Stomach (tissue), 9 donors: ENCODE measurements around the gene CCDC88C. TPM values are rescaled to one million over a fixed set of nuclear protein-coding genes. Genes with fewer than 3 reads are reported as not detected.

ENCODE experiments used
- DNase-seq, 2 donors: peaks; one replicate each; pipeline versions ENCODE4 v3.0.0 to v3.0.0-alpha.2; 2013 to 2019
- H3K27ac ChIP-seq, 5 donors: fragments of 200-600 bp in 4 of 5; sonication (generic) in 4 of 5; one replicate each; pipeline ENCODE4 v1.5.1; 2013 to 2019; ENCODE audit warnings: mild to moderate bottlenecking in 1 of 5, moderate library complexity in 1 of 5
- H3K27me3 ChIP-seq, 3 donors: fragments of 200-600 bp; sonication (generic); one replicate each; pipeline ENCODE4 v1.5.1; 2017 to 2019; ENCODE audit warnings: mixed run types in 1 of 3
- H3K36me3 ChIP-seq, 4 donors: fragments of 200-600 bp; sonication (generic); 1 replicate in 3 of 4; 2 replicates in 1 of 4; pipeline ENCODE4 v1.5.1; 2016 to 2019
- H3K4me1 ChIP-seq, 4 donors: fragments of 200-600 bp; sonication (generic); one replicate each; pipeline ENCODE4 v1.5.1; 2016 to 2019
- H3K4me3 ChIP-seq, 4 donors: fragments of 200-600 bp; sonication (generic) in 3 of 4; one replicate each; pipeline ENCODE4 v1.5.1; 2016 to 2019; ENCODE audit warnings: mild to moderate bottlenecking in 1 of 4
- H3K9me3 ChIP-seq, 4 donors: fragments of 200-600 bp; sonication (generic); one replicate each; pipeline ENCODE4 v1.5.1; 2016 to 2019
- EP300 ChIP-seq: sonication (generic); formaldehyde crosslinking; IDR thresholded peaks from one replicate; pipeline ENCODE4 v1.6.1; 2017; ENCODE audit warnings: antibody characterized with exemption
- POLR2A ChIP-seq, 4 donors: fragments of 450-650 bp; IDR thresholded peaks; one replicate each; pipeline ENCODE4 v1.6.1; 2016; ENCODE audit warnings: antibody characterized with exemption in 4 of 4, control low read depth in 2 of 4, mild to moderate bottlenecking in 1 of 4, moderate library complexity in 1 of 4
- POLR2AphosphoS5 ChIP-seq, 3 donors: sonication (generic); formaldehyde crosslinking; IDR thresholded peaks; one replicate each; pipeline ENCODE4 v1.6.1; 2016; ENCODE audit warnings: antibody characterized with exemption in 3 of 3
- WGBS, 5 donors: extraction: QIAGEN DNeasy Blood & Tissue Kit in 3 of 5; methylation state at CpG; one replicate each; pipeline versions ENCODE4 v1.1.5 to v1.1.7; 2013 to 2018; 5-methylcytosine and 5-hydroxymethylcytosine counted together
- intact Hi-C: fragments of 100-400 bp; cut with DNase I; formaldehyde crosslinking; loops from one replicate; pipeline ENCODE4 v1.15.1; 2023; ENCODE audit warnings: low total_unique reads
- polyA plus RNA-seq, 3 donors: library from polyadenylated mRNA; stranded (reverse); fragments of 200-250 nt; gene quantifications; one replicate each; pipeline ENCODE4 v1.2.3, GENCODE V29; 2013
- total RNA-seq, 5 donors: library from RNA; depleted of rRNA; stranded (reverse); fragments of >200 nt; gene quantifications; one replicate each; pipeline versions ENCODE4 v1.1.0 to v1.2.3, GENCODE V29; 2014 to 2016
- TF ChIP-seq, protein P1 (sequence below), 7 experiments: fragments of 450-650 bp in 4 of 7; fragments of 200-600 bp in 3 of 7; sonication (generic) in 3 of 7; IDR thresholded peaks; one replicate each; pipeline ENCODE4 v1.5.1; 2016 to 2019; ENCODE audit warnings: antibody characterized with exemption in 7 of 7, control low read depth in 2 of 7, mild to moderate bottlenecking in 1 of 7
- donor health status: healthy with polysubstance abuse.
- donor health status: Bipolar disorder and iron deficiency.
- donor health status: healthy.

Gene CCDC88C
- total and polyA plus RNA-seq, 8 donors, result 10.5 to 66.9 (median 22.3) TPM

DNA sequence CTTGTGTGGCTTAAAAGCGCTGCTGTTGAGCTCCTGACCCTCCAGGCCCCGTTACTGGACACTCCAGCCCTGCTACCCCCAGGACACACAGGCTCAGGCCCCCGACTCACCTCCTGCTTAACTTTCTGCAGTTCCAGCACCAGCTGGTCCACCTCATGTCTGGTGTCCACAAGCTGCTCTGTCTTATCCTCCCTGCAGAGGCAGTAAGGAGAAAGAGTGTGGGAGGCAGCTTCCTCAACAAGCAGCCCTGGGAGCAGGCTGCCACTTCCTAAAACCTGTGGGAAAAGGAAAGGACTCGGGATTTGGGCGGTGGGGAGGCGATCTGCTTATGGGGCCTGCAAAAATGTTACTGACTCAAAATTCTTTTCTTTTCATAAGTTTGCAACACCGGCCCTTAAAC, 79.2 kb downstream of the CCDC88C start:
- intact Hi-C loops, result no loop called here
- no peaks in the 10 kb centered on the region for H3K9me3 ChIP-seq
- peak in 1 of 2 donors; percentile 51 for DNase-seq
- TF ChIP-seq POLR2AphosphoS5 (IDR thresholded peaks at IDR 0.05) (no peak), POLR2A (IDR thresholded peaks at IDR 0.05) (no peak), EP300 (no peak)
- TF ChIP-seq, protein P1, sequence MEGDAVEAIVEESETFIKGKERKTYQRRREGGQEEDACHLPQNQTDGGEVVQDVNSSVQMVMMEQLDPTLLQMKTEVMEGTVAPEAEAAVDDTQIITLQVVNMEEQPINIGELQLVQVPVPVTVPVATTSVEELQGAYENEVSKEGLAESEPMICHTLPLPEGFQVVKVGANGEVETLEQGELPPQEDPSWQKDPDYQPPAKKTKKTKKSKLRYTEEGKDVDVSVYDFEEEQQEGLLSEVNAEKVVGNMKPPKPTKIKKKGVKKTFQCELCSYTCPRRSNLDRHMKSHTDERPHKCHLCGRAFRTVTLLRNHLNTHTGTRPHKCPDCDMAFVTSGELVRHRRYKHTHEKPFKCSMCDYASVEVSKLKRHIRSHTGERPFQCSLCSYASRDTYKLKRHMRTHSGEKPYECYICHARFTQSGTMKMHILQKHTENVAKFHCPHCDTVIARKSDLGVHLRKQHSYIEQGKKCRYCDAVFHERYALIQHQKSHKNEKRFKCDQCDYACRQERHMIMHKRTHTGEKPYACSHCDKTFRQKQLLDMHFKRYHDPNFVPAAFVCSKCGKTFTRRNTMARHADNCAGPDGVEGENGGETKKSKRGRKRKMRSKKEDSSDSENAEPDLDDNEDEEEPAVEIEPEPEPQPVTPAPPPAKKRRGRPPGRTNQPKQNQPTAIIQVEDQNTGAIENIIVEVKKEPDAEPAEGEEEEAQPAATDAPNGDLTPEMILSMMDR (IDR thresholded peaks at IDR 0.05), result no peak
- H3K36me3 ChIP-seq, result peaks cover 9 to 84% (median 73%) of the 10 kb centered on the region in 4 donors
- no peaks in the 10 kb centered on the region for H3K27me3 ChIP-seq
- H3K27ac ChIP-seq, result no peak overlapping the region
- WGBS, 5 donors, result 86 to 97% (median 91%) methylated on average over 7 of the region's 7 CpGs
- H3K4me3 ChIP-seq, result no peak overlapping the region
- H3K4me1 ChIP-seq, result no peaks in the 10 kb centered on the region

DNA sequence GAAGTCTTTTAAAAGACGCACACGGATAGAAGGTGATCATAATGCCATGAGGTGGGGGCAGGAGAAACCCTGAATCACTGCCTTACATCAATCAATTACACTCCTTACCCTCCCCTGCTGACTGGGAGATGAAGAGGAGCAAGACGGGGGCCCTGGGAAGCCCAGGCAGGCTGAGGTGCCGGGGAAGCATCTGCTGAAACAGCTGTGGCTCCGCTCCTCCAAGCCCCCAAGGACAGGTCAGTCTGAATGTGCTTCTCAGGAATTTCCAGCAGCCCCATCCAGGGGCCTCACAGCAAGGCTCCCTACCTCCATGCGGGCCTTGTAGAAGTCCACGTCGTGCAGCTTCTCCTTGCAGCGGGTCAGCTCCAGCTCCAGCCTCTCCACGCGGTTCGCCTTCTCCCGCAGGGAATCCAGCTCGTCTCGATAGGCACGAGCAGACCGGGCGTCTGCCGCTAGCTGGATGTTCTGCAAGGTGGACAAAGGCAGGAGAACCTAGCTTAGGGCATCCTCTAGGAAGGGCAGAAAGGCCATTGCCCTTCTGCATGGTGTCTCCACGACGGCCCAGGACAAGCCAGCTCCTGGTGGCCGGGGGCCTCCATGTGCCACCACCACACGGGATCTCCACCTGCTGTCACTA, 79.8 kb downstream of the CCDC88C start:
- TF ChIP-seq, protein P1 (IDR thresholded peaks at IDR 0.05), result no peak
- no peak for TF ChIP-seq EP300
- no peak for TF ChIP-seq POLR2A (IDR thresholded peaks at IDR 0.05)
- TF ChIP-seq POLR2AphosphoS5 (IDR thresholded peaks at IDR 0.05), result no peak
- H3K4me3 ChIP-seq, result no peak overlapping the region
- H3K27me3 ChIP-seq, result no peaks in the 10 kb centered on the region
- no peak for DNase-seq
- peaks cover under 1 to 6% (median 2%) of the 10 kb centered on the region in 4 donors for H3K4me1 ChIP-seq
- WGBS, 5 donors, result 91 to 96% (median 95%) methylated on average over 22 to 23 of the region's 23 CpGs
- peaks cover 9 to 84% (median 73%) of the 10 kb centered on the region in 4 donors for H3K36me3 ChIP-seq
- intact Hi-C loops, result no loop called here
- no peak overlapping the region for H3K27ac ChIP-seq
- no peaks in the 10 kb centered on the region for H3K9me3 ChIP-seq

DNA sequence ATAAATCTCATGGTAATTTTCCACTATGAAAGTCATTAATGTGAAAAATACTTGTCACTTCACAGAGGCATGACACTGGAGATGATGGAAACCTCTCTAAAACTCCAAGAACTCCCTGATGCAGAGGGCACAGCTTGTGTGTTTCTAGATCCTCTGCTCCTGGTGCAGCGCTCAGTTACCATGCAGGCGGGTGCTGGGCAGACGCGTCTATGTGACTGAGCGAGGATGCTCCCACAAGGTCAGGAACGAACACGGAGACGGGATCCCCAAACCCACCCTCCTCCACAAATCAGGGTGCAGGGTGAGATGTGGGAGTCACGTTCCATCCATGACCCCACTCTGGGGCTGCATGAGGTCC, 81.5 kb downstream of the CCDC88C start:
- 96 to 98% (median 97%) methylated on average over 9 of the region's 9 CpGs for WGBS, 5 donors
- Histone ChIP-seq H3K36me3 (peaks cover 9 to 67% (median 62%) of the 10 kb centered on the region in 4 donors), H3K4me1 (peaks cover 17 to 23% (median 19%) of the 10 kb centered on the region in 4 donors)

DNA sequence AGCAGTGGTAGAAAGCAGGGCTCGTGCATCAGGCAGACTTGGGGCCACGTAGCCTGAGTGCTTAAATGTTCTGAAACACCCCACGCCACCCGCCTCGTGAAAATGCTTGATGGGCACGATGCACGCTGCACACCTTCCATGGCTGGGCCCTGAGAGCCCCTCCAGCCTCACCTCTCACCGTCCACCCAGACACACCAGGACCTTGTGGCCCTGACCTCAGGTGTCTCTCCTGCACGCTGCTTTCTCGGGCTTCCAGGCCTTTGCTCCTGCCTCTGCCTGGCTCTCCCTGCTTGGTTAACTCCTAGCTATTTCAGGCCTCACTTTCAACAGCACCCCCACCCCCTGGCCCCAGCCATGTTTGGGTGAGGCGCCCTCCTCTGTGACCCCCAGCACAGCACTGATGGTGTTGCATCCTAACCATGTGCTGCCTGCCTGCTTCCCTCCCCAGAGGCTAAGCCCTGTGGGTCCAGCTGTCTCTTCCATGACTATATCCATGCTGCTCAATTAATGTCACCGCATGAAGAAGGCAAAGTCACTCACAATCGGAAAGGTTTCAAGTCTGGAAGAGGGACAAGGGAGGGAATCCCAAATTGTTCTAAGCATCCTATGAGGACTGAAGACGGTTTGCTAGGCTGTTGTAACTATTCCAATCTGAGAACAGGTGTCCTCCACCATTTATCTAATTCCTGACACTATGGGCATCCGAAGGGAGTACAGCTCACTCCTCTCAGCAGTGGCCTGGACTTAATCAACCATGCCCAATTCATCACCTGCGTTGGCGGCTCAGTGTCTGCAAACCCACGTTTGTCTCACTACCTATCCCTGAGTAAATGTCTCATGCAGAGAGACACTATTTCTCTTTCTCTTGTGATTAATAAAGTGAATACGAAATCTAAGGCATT, 82.2 kb downstream of the CCDC88C start:
- Histone ChIP-seq H3K36me3 (peaks cover 9 to 68% (median 61%) of the 10 kb centered on the region in 4 donors), H3K27ac (no peak overlapping the region), H3K4me3 (no peak overlapping the region), H3K4me1 (peaks cover 17 to 25% (median 24%) of the 10 kb centered on the region in 4 donors), H3K9me3 (no peaks in the 10 kb centered on the region), H3K27me3 (no peaks in the 10 kb centered on the region)
- intact Hi-C loops, result no loop called here
- TF ChIP-seq POLR2A (IDR thresholded peaks at IDR 0.05) (no peak), POLR2AphosphoS5 (IDR thresholded peaks at IDR 0.05) (no peak), EP300 (no peak)
- TF ChIP-seq, protein P1 (IDR thresholded peaks at IDR 0.05), result no peak
- DNase-seq, result no peak
- 86 to 92% (median 90%) methylated on average over 19 of the region's 19 CpGs for WGBS, 5 donors

More for the DNA sequence above, 81.5 kb downstream of the CCDC88C start:
- Histone ChIP-seq H3K27ac (no peak overlapping the region), H3K4me3 (no peak overlapping the region), H3K27me3 (no peaks in the 10 kb centered on the region), H3K9me3 (no peaks in the 10 kb centered on the region)
- TF ChIP-seq, protein P1 (IDR thresholded peaks at IDR 0.05), result no peak
- no peak for TF ChIP-seq POLR2AphosphoS5 (IDR thresholded peaks at IDR 0.05)
- TF ChIP-seq POLR2A (IDR thresholded peaks at IDR 0.05), result no peak
- TF ChIP-seq EP300, result no peak
- intact Hi-C loops, result no loop called here
- DNase-seq, result no peak
